ENCODE results near the gene FBXO28. TPM values are rescaled to one million over a fixed set of nuclear protein-coding genes. Genes with fewer than 3 reads are reported as not detected.
"Not testable (repeated sequence)": the region's sequence is repeated elsewhere in the genome, so short reads cannot be mapped to it uniquely, and the experiment has no call there.

FBXO28 gene
- total RNA-seq, 4 donors from 2014 or later = 16.7 to 21.3 (median 18.8) TPM

DNA sequence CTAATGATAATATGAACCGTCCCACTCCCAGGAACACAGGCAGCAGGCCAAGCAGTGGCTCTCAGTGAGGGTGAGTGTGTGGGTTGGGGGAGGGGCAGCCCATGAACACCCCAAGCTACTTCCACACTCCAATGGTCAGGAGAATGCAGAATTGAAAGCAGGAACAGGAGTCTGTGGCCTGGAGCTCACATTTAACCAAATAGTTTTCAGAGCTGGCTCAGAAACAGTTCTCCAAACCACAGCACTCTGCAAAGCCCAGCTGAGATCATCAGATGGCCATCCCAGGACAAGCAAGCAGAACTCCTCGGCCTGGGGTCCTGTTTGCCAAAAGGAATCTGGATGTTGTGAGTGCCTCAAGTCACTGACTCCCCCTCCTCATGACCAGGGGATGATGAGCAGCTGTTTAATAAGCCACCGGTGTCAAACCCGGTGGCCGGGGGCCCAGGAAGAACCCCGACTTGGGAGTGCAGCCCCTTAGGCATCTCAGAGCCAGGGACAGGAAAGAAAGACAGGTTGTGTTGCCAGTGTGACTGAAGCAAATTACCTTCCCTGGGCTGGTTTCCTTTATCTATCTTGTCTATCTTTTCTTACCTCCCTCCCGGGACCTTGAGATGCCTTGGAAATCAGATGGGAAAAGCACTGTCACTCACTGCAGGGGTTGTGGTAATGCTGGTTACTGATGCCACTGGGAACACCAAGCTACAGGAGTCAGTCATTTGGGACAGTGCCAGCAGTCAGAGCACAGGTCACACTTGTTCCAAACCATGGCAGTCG lies 89.5 kb downstream of the FBXO28 start:
- Histone ChIP-seq H3K4me1 (peaks cover 0 to 20% (median 17%) of the 10 kb centered on the region in 4 donors), H3K27ac (peak overlapping the region in 1 of 4 donors; percentile 25), H3K36me3 (peaks cover 0 to 7% (median 0%) of the 10 kb centered on the region in 3 donors), H3K9me3 (no peaks in the 10 kb centered on the region), H3K4me3 (no peak overlapping the region), H3K27me3 (no peaks in the 10 kb centered on the region)
- peak; percentile 20 to 39 for DNase-seq (ENCODE audit: low spot score in 2 of 2)
- 31 to 37% methylated on average over 8 of the region's 8 CpGs for whole genome bisulfite sequencing, 2 donors
- TF ChIP-seq, protein P1, sequence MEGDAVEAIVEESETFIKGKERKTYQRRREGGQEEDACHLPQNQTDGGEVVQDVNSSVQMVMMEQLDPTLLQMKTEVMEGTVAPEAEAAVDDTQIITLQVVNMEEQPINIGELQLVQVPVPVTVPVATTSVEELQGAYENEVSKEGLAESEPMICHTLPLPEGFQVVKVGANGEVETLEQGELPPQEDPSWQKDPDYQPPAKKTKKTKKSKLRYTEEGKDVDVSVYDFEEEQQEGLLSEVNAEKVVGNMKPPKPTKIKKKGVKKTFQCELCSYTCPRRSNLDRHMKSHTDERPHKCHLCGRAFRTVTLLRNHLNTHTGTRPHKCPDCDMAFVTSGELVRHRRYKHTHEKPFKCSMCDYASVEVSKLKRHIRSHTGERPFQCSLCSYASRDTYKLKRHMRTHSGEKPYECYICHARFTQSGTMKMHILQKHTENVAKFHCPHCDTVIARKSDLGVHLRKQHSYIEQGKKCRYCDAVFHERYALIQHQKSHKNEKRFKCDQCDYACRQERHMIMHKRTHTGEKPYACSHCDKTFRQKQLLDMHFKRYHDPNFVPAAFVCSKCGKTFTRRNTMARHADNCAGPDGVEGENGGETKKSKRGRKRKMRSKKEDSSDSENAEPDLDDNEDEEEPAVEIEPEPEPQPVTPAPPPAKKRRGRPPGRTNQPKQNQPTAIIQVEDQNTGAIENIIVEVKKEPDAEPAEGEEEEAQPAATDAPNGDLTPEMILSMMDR (IDR thresholded peaks at IDR 0.05) = no peak

DNA sequence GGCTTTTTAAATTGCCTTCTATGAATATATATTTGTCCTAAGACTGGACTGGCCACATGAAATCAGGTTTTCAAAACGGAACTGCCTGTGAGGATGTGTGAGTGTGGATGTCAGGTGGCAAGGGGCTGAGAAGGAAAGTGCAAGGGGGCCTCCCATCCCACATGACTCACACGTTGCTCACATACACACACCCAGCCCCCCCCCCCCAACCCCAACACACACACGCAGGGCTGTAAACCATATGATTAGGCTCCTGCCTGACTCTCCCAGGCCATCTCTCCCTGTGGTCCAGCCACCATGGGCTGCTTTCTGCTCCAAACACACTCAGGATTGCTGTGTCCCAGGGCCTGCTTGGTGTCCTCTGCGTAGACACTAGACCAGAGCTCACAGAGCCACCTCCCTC lies 91.5 kb downstream of the FBXO28 start:
- Histone ChIP-seq H3K36me3 (peaks cover 0 to 7% (median 0%) of the 10 kb centered on the region in 3 donors), H3K9me3 (no peaks in the 10 kb centered on the region), H3K27me3 (no peaks in the 10 kb centered on the region), H3K4me3 (no peak overlapping the region), H3K4me1 (peaks cover 0 to 20% (median 17%) of the 10 kb centered on the region in 4 donors), H3K27ac (peak overlapping the region in 3 of 4 donors; percentile 4 to 70 (median 40))
- DNase-seq (ENCODE audit: low spot score in 2 of 2) = no peak
- no peak for TF ChIP-seq EP300 (IDR thresholded peaks at IDR 0.05)
- no peak for TF ChIP-seq POLR2A (IDR thresholded peaks at IDR 0.05)
- TF ChIP-seq, protein P1 (IDR thresholded peaks at IDR 0.05) = no peak
- 25 to 33% methylated on average over 3 to 4 of the region's 4 CpGs for WGBS, 2 donors

DNA sequence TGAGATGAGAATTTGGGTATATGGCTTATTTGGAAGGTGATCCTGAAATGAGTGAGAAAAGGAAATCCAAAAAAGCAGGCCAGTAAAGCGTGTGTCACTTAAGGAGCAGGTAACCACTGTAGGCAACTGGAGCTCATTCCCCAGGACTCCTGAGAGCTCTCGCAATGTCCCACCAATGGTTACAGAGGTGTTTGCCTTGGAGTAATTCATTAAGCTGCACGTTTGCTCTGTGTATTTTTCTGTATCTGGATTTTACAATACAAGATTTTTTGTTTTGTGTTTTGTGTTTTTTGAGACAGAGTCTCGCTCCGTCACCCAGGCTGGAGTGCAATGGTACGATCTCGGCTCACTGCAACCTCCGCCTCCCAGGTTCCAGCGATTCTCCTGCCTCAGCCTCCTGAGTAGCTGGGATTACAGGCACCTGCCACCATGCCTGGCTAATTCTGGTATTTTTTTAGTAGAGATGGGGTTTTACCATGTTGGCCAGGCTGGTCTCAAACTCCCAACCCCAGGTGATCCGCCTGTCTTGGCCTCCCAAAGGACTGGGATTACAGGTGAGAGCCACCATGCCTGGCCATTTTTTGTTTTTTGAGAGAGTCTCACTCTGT lies 92.1 kb downstream of the FBXO28 start:
- WGBS, 2 donors = 83 to 85% methylated on average over 10 of the region's 10 CpGs

GRCh38 chr1:224211206-224211962 lies 97.5 kb downstream of the FBXO28 start:
- no peak overlapping the region for H3K4me3 ChIP-seq
- H3K9me3 ChIP-seq = no peaks in the 10 kb centered on the region
- DNase-seq (ENCODE audit: low spot score in 2 of 2) = no peak
- WGBS, 2 donors = 49 to 54% methylated on average over 4 of the region's 4 CpGs
- H3K4me1 ChIP-seq = no peaks in the 10 kb centered on the region
- H3K27ac ChIP-seq = no peak overlapping the region
- no peak for TF ChIP-seq EP300 (IDR thresholded peaks at IDR 0.05)
- TF ChIP-seq, protein P1 (IDR thresholded peaks at IDR 0.05) = no peak
- no peak for TF ChIP-seq POLR2A (IDR thresholded peaks at IDR 0.05)
- H3K36me3 ChIP-seq = no peaks in the 10 kb centered on the region
- H3K27me3 ChIP-seq = no peaks in the 10 kb centered on the region

More for the DNA sequence above, 92.1 kb downstream of the FBXO28 start:
- not testable (repeated sequence) for H3K27me3 ChIP-seq; H3K4me3 ChIP-seq; DNase-seq (ENCODE audit: low spot score in 2 of 2); H3K9me3 ChIP-seq; H3K36me3 ChIP-seq
- H3K4me1 ChIP-seq = peaks cover 0 to 20% (median 17%) of the 10 kb centered on the region in 4 donors
- peak overlapping the region in 3 of 4 donors; percentile 4 to 70 (median 40) for H3K27ac ChIP-seq

Small RNA genes lying within 50 kb of the gene (small RNA-seq; reads per million reads assigned to genes)
- gene AC092809.3 (not detected), gene RF00139 (not detected), gene RN7SKP49 (not detected)

Other genes with a start within 250 kb of the FBXO28 start
- gene DEGS1, start 69.1 kb downstream of the FBXO28 start, total RNA-seq = 100 to 1,000 TPM in 1 of 4 donors, 10 to 100 TPM in 3; 59.1 to 108 (median 76.7) TPM
- 10 to 100 TPM; 15.5 to 41.1 (median 28.3) TPM for gene NVL, start 216.1 kb downstream of the FBXO28 start, total RNA-seq
- 10 to 100 TPM; 20.8 to 65.1 (median 34.6) TPM for gene CNIH4, start 242.8 kb downstream of the FBXO28 start, total RNA-seq

All from tibial nerve (tissue), 4 donors.